ENCODE data around the gene ATP13A2. TPM values are rescaled to one million over a fixed set of nuclear protein-coding genes. Genes with fewer than 3 reads are reported as not detected.

The ATP13A2 gene
- polyA plus RNA-seq, 1 of the 3 experiments (the other 2 are of a cell fraction): 29.3 TPM

DNA sequence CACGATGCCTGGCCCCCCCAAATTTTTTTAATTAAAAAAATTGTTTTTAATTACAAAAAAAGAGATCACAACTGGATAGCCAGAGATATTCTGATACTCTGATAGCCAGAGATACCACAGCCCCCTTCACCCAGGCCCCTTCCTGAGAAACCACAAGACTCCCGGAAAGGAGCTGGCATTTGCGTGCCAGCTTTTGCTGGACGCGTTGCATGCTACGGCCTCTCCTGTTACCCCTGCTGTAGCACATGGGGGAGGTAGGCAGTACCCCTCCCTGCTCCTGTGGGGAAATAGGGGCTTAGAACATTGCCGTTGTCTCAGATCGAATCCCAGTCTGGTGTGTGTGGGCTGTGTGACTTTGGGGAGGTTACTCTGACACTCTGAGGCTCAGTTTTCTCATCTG, 54.0 kb downstream of the ATP13A2 start:
- H3K9me3 ChIP-seq: no peaks in the 10 kb centered on the region
- ChIA-PET CTCF (interaction anchor here (0.8 to 20.3 kb wide), 3 partner anchors 21 to 85 kb away, joined by 3 to 408 read pairs (median 5); partner anchors contain the start of gene SDHB), POLR2A (interaction anchor here (1.4 kb wide), 1 partner anchor 22 kb away, joined by 7 read pairs; no protein-coding TSS in a partner anchor)
- peaks cover 0 to 2% of the 10 kb centered on the region in 2 experiments for H3K36me3 ChIP-seq (replicated peaks in 1 of 2; ENCODE audit: control insufficient read depth in 1 of 2, insufficient read depth in 2 of 2, low read length in 1 of 2)
- H2AFZ ChIP-seq (ENCODE audit: low read depth): no peak overlapping the region
- H3K4me2 ChIP-seq: no peak overlapping the region
- no peak overlapping the region for H3K4me3 ChIP-seq (ENCODE audit: low read depth in 2 of 2, low read length in 1 of 2)
- H3K9me2 ChIP-seq: no peaks in the 10 kb centered on the region
- H3K9ac ChIP-seq: no peak overlapping the region
- H4K20me1 ChIP-seq (ENCODE audit: insufficient read depth): no peaks in the 10 kb centered on the region
- H3K27me3 ChIP-seq (ENCODE audit: insufficient read depth): no peaks in the 10 kb centered on the region
- WGBS (ENCODE audit: low lambda C conversion rate): 91% methylated on average over 4 of the region's 8 CpGs
- H3K4me1 ChIP-seq (ENCODE audit: control insufficient read depth in 1 of 2, insufficient read depth in 2 of 2, low read depth in 1 of 2, low read length in 1 of 2): peaks cover 0 to 3% of the 10 kb centered on the region in 2 experiments; a peak in 1 of 4 replicates
- H3F3A ChIP-seq (replicated peaks; ENCODE audit: insufficient read depth): peaks cover 16% of the 10 kb centered on the region
- H3K79me2 ChIP-seq (ENCODE audit: insufficient read depth): peaks cover 6% of the 10 kb centered on the region; the same call in 1 of the 2 replicates
- no peak for DNase-seq
- TF ChIP-seq JUND (IDR thresholded peaks at IDR 0.05): no peak
- no peak for TF ChIP-seq CHD2 (IDR thresholded peaks at IDR 0.05; ENCODE audit: low read length, partially characterized antibody)
- no peak for TF ChIP-seq FOSL2 (IDR thresholded peaks at IDR 0.05; ENCODE audit: borderline replicate concordance, low read depth)
- no peak for TF ChIP-seq POLR2AphosphoS5 (IDR thresholded peaks at IDR 0.05; ENCODE audit: low read depth, low read length)
- TF ChIP-seq ELF1 (IDR thresholded peaks at IDR 0.05): no peak
- TF ChIP-seq, protein P1, sequence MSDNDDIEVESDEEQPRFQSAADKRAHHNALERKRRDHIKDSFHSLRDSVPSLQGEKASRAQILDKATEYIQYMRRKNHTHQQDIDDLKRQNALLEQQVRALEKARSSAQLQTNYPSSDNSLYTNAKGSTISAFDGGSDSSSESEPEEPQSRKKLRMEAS (IDR thresholded peaks at IDR 0.05; ENCODE audit: low read depth): no peak
- TF ChIP-seq, protein P2, sequence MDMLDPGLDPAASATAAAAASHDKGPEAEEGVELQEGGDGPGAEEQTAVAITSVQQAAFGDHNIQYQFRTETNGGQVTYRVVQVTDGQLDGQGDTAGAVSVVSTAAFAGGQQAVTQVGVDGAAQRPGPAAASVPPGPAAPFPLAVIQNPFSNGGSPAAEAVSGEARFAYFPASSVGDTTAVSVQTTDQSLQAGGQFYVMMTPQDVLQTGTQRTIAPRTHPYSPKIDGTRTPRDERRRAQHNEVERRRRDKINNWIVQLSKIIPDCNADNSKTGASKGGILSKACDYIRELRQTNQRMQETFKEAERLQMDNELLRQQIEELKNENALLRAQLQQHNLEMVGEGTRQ (IDR thresholded peaks at IDR 0.05; ENCODE audit: borderline replicate concordance, low read depth, low read length): no peak
- no peak for TF ChIP-seq SIN3A (IDR thresholded peaks at IDR 0.05; ENCODE audit: borderline replicate concordance, low read depth, low read length)
- no peak for TF ChIP-seq TEAD4 (IDR thresholded peaks at IDR 0.05; ENCODE audit: borderline replicate concordance, insufficient read depth)
- no peak for TF ChIP-seq RFX5 (IDR thresholded peaks at IDR 0.05; ENCODE audit: low read length)
- no peak for TF ChIP-seq RCOR1 (IDR thresholded peaks at IDR 0.05; ENCODE audit: low read length)
- TF ChIP-seq RXRA (IDR thresholded peaks at IDR 0.05; ENCODE audit: borderline replicate concordance, low read depth): no peak
- TF ChIP-seq NFIC (IDR thresholded peaks at IDR 0.05; ENCODE audit: borderline replicate concordance): no peak
- TF ChIP-seq TCF12 (IDR thresholded peaks at IDR 0.05): no peak
- no peak for TF ChIP-seq SMC3 (IDR thresholded peaks at IDR 0.05; ENCODE audit: low read depth, low read length)
- TF ChIP-seq, protein P3, sequence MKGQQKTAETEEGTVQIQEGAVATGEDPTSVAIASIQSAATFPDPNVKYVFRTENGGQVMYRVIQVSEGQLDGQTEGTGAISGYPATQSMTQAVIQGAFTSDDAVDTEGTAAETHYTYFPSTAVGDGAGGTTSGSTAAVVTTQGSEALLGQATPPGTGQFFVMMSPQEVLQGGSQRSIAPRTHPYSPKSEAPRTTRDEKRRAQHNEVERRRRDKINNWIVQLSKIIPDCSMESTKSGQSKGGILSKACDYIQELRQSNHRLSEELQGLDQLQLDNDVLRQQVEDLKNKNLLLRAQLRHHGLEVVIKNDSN (IDR thresholded peaks at IDR 0.05; ENCODE audit: borderline replicate concordance, low read depth): no peak
- no peak for TF ChIP-seq MXI1 (IDR thresholded peaks at IDR 0.05; ENCODE audit: low read depth, low read length)
- no peak overlapping the region for H3K27ac ChIP-seq (ENCODE audit: low read depth in 2 of 2, low read length in 1 of 2)

DNA sequence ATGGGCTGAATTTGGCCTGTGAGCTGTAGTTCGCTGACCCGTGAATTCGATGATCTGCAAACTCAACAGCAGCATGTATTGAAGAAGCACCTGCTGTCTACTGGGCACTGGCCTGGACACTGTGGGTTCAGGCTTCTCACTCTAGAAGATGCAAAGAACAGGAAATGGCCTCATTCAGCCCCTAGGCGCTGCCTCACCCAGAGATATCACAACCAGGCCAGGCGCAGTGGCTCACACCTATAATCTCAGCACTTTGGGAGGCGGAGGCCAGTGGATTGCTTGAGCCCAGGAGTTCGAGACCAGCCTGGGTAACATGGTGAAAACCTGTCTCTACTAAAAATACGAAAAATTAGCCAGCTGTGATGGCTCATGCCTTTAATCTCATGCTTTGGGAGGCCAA, 55.0 kb downstream of the ATP13A2 start:
- no peak overlapping the region for H2AFZ ChIP-seq (ENCODE audit: low read depth)
- ChIA-PET POLR2A (interaction anchor here (1.4 kb wide), 1 partner anchor 23 kb away, joined by 7 read pairs; no protein-coding TSS in a partner anchor), CTCF (interaction anchor here (2.4 to 20.3 kb wide), 2 partner anchors 22 to 85 kb away, joined by 5 to 408 read pairs; partner anchors contain the start of gene SDHB)
- H3K4me2 ChIP-seq: no peak overlapping the region
- 93% methylated on average over 8 of the region's 8 CpGs for WGBS (ENCODE audit: low lambda C conversion rate)
- H3K4me3 ChIP-seq (ENCODE audit: low read depth in 2 of 2, low read length in 1 of 2): no peak overlapping the region
- H3K36me3 ChIP-seq (replicated peaks in 1 of 2; ENCODE audit: control insufficient read depth in 1 of 2, insufficient read depth in 2 of 2, low read length in 1 of 2): peaks cover 0 to 2% of the 10 kb centered on the region in 2 experiments
- peaks cover 0 to 3% of the 10 kb centered on the region in 2 experiments; a peak in 1 of 4 replicates for H3K4me1 ChIP-seq (ENCODE audit: control insufficient read depth in 1 of 2, insufficient read depth in 2 of 2, low read depth in 1 of 2, low read length in 1 of 2)
- H3K9me2 ChIP-seq: no peaks in the 10 kb centered on the region
- DNase-seq: no peak
- no peaks in the 10 kb centered on the region for H3K9me3 ChIP-seq
- H3F3A ChIP-seq (replicated peaks; ENCODE audit: insufficient read depth): peaks cover 16% of the 10 kb centered on the region
- H4K20me1 ChIP-seq (ENCODE audit: insufficient read depth): no peaks in the 10 kb centered on the region
- H3K27ac ChIP-seq (ENCODE audit: low read depth in 2 of 2, low read length in 1 of 2): no peak overlapping the region
- H3K9ac ChIP-seq: no peak overlapping the region
- peaks cover 6% of the 10 kb centered on the region; the same call in 1 of the 2 replicates for H3K79me2 ChIP-seq (ENCODE audit: insufficient read depth)
- no peaks in the 10 kb centered on the region for H3K27me3 ChIP-seq (ENCODE audit: insufficient read depth)
- no peak for TF ChIP-seq RCOR1 (IDR thresholded peaks at IDR 0.05; ENCODE audit: low read length)
- no peak for TF ChIP-seq RFX5 (IDR thresholded peaks at IDR 0.05; ENCODE audit: low read length)
- TF ChIP-seq, protein P3 (IDR thresholded peaks at IDR 0.05; ENCODE audit: borderline replicate concordance, low read depth): no peak
- TF ChIP-seq, protein P4, sequence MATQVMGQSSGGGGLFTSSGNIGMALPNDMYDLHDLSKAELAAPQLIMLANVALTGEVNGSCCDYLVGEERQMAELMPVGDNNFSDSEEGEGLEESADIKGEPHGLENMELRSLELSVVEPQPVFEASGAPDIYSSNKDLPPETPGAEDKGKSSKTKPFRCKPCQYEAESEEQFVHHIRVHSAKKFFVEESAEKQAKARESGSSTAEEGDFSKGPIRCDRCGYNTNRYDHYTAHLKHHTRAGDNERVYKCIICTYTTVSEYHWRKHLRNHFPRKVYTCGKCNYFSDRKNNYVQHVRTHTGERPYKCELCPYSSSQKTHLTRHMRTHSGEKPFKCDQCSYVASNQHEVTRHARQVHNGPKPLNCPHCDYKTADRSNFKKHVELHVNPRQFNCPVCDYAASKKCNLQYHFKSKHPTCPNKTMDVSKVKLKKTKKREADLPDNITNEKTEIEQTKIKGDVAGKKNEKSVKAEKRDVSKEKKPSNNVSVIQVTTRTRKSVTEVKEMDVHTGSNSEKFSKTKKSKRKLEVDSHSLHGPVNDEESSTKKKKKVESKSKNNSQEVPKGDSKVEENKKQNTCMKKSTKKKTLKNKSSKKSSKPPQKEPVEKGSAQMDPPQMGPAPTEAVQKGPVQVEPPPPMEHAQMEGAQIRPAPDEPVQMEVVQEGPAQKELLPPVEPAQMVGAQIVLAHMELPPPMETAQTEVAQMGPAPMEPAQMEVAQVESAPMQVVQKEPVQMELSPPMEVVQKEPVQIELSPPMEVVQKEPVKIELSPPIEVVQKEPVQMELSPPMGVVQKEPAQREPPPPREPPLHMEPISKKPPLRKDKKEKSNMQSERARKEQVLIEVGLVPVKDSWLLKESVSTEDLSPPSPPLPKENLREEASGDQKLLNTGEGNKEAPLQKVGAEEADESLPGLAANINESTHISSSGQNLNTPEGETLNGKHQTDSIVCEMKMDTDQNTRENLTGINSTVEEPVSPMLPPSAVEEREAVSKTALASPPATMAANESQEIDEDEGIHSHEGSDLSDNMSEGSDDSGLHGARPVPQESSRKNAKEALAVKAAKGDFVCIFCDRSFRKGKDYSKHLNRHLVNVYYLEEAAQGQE (IDR thresholded peaks at IDR 0.05; ENCODE audit: low read depth, low read length): no peak
- TF ChIP-seq GATA2 (CRISPR knock-in tag; IDR thresholded peaks at IDR 0.05): no peak
- TF ChIP-seq RAD21 (IDR thresholded peaks at IDR 0.05; ENCODE audit: low read length): no peak
- TF ChIP-seq, protein P5, sequence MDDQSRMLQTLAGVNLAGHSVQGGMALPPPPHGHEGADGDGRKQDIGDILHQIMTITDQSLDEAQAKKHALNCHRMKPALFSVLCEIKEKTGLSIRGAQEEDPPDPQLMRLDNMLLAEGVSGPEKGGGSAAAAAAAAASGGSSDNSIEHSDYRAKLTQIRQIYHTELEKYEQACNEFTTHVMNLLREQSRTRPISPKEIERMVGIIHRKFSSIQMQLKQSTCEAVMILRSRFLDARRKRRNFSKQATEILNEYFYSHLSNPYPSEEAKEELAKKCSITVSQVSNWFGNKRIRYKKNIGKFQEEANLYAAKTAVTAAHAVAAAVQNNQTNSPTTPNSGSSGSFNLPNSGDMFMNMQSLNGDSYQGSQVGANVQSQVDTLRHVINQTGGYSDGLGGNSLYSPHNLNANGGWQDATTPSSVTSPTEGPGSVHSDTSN (IDR thresholded peaks at IDR 0.05): no peak
- no peak for TF ChIP-seq TEAD4 (IDR thresholded peaks at IDR 0.05; ENCODE audit: borderline replicate concordance, insufficient read depth)
